ENCODE measurements around the gene IRF3.

- TF ChIP-seq CTCF (IDR thresholded peaks at IDR 0.05; ENCODE audit: low read depth, low read length, poor library complexity, severe bottlenecking), result no peak
- TF ChIP-seq EZH2phosphoT487 (IDR thresholded peaks at IDR 0.05; ENCODE audit: borderline replicate concordance, low read length), result no peak
Observed at GRCh38 chr19:49616532-49616931, 49.1 kb downstream of the IRF3 start.

Data from DOHH2 (cell line).